Measurements from ENCODE around the gene FGB. TPM values are rescaled to one million over a fixed set of nuclear protein-coding genes. Genes with fewer than 3 reads are reported as not detected.

Gene FGB
- 2.8 TPM for total RNA-seq

GRCh38 chr4:154562697-154563254 is at the start of gene FGB:
Gene FGB, plus strand, starts transcription at chr4:154563011. Its CDS starts 8 bp downstream, at chr4:154563019.
- no peak for DNase-seq

GRCh38 chr4:154516318-154517029 is 46.3 kb upstream of the FGB start:
- no peak for DNase-seq

GRCh38 chr4:154517591-154517990 is 45.2 kb upstream of the FGB start:
- no peak for DNase-seq

GRCh38 chr4:154519214-154519613 is 43.6 kb upstream of the FGB start:
- no peak for DNase-seq

GRCh38 chr4:154521607-154522006 is 41.2 kb upstream of the FGB start:
- DNase-seq, result no peak

GRCh38 chr4:154526151-154526550 is 36.7 kb upstream of the FGB start:
- DNase-seq, result no peak

GRCh38 chr4:154527308-154527707 is 35.5 kb upstream of the FGB start:
- DNase-seq, result no peak

- DNase-seq, result no peak
These were observed 33.9 kb upstream of the FGB start for GRCh38 chr4:154528869-154529268.

GRCh38 chr4:154529728-154530519 is 32.9 kb upstream of the FGB start:
- no peak for DNase-seq

- no peak for DNase-seq
These were observed 28.5 kb upstream of the FGB start for GRCh38 chr4:154534296-154534695.

GRCh38 chr4:154542271-154542879 is 20.4 kb upstream of the FGB start:
- DNase-seq, result no peak

GRCh38 chr4:154545689-154546088 is 17.1 kb upstream of the FGB start:
- DNase-seq, result no peak

- DNase-seq, result peak; percentile 92
These were observed 12.7 kb upstream of the FGB start, which contains the start of gene PLRG1 for GRCh38 chr4:154549894-154550790. Gene PLRG1, minus strand, starts transcription at chr4:154550400. Its CDS starts 92 bp downstream, at chr4:154550308.

GRCh38 chr4:154551872-154552686 is 10.7 kb upstream of the FGB start:
- DNase-seq, result peak; percentile 46

- no peak for DNase-seq
These were observed 3.7 kb upstream of the FGB start for GRCh38 chr4:154559141-154559493.

- DNase-seq, result no peak
These were observed 3.1 kb upstream of the FGB start for GRCh38 chr4:154559494-154560418.

GRCh38 chr4:154560419-154560801 is 2.4 kb upstream of the FGB start:
- DNase-seq, result no peak

- no peak for DNase-seq
These were observed 2.0 kb upstream of the FGB start for GRCh38 chr4:154560824-154561231.

- no peak for DNase-seq
These were observed 1.5 kb downstream of the FGB start for GRCh38 chr4:154564311-154564710.

- no peak for DNase-seq
These were observed 2.9 kb downstream of the FGB start for GRCh38 chr4:154565704-154566103.
